Muscle layer of colon (tissue), 2 donors: ENCODE data around the gene EFNA5.
A peak's percentile ranks its signal among the peaks of the same experiment; 100 is the strongest.

Experiments
- H3K27ac ChIP-seq: one replicate; pipeline ENCODE4 v1.7.0; 2013; ENCODE audit warnings: low read depth, mild to moderate bottlenecking, low read length, moderate library complexity
- H3K27me3 ChIP-seq, 2 donors: one replicate each; pipeline ENCODE4 v1.7.0; 2013; ENCODE audit warnings: low read length in 2 of 2, mild to moderate bottlenecking in 2 of 2; ENCODE audit not compliant: insufficient read depth in 2 of 2, control insufficient read depth in 1 of 2
- H3K36me3 ChIP-seq: one replicate; pipeline ENCODE4 v1.7.0; 2013; ENCODE audit warnings: mild to moderate bottlenecking, low read length; ENCODE audit not compliant: insufficient read depth
- H3K4me1 ChIP-seq: one replicate; pipeline ENCODE4 v1.7.0; 2013; ENCODE audit warnings: mild to moderate bottlenecking, low read length; ENCODE audit not compliant: insufficient read depth
- H3K4me3 ChIP-seq, 2 donors: one replicate each; pipeline ENCODE4 v1.7.0; 2013; ENCODE audit warnings: low read length in 2 of 2, low read depth in 1 of 2, mild to moderate bottlenecking in 1 of 2, moderate library complexity in 1 of 2
- H3K9ac ChIP-seq: one replicate; pipeline ENCODE4 v1.7.0; 2013; ENCODE audit warnings: low read length
- H3K9me3 ChIP-seq: one replicate; pipeline ENCODE4 v1.7.0; 2013; ENCODE audit warnings: mild to moderate bottlenecking, low read length
- donor health status: abdominal sarcoma.
- donor health status: Adenocarcinoma of cecum.

Gene EFNA5

DNA sequence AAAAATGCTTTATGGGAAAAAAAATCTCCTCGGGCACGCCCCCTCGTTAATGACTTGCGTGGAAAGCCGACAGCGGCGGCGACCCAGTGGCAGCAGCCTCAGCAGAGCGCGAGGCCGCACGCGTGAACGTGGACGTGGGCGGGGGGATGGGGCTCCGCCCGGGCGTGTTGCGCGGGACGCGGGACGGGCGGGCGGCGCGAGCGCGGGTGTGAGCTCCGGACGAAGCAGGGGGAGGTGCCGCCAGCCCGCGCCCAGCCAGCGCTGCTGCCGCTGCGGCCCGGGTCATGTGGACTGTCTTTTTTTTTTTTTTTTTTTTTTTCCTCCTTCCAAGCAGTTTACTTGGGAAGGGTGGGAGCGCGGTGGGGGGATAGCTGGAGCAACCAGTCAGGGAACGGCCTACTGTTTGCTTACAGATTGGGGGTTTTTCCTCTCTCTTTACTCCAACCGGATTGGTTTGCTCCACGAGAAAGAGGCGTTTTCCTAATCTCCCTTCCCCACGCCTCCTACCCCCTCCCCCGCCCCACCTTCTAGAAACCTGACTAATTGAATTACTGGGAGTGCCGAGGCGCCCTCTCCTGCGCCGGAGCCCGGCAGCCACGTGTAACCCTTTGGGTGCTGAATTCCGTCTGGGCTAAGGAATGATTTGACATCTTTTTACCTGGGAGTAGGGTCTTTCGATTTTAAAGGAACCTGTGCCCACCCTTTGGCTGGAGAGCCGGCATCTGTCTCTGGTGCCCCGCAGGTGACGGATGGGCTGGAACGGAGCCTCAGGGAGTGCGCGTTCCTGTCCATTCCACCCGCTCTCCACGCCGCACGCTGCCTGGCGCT, 1.7 kb upstream of the EFNA5 start:
- H3K27me3 ChIP-seq = peaks cover 0 to 17% of the 10 kb centered on the region in 2 donors
- peaks cover 4% of the 10 kb centered on the region for H3K4me1 ChIP-seq
- H3K9me3 ChIP-seq = no peaks in the 10 kb centered on the region
- H3K9ac ChIP-seq = peak overlapping the region; percentile 49
- peak overlapping the region; percentile 74 for H3K27ac ChIP-seq
- peak overlapping the region; percentile 82 to 88 for H3K4me3 ChIP-seq
- no peaks in the 10 kb centered on the region for H3K36me3 ChIP-seq

DNA sequence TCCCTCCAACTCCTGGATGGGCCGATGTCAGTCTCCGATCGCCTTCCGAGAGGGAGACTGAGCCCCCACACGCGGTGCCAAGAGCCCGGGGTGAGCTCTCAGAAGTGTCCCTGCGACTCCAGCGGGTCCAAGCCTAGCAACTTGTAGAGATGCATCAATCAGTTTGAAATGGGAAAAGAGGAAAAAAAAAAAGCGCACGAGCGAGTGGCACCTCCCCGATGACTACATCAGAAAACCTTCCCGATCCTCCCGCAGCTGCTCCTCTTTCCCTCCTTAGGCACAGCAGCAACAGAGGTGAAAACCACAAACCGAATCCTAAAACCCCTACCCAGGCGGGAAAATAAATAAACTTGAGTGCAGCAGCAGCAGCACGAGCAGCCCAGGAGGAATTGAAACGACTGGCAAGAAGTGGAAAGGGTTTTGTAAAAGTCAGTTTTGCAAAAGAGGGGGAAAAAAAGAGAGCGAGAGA, 1.0 kb upstream of the EFNA5 start:
- H3K27me3 ChIP-seq = peaks cover 0 to 17% of the 10 kb centered on the region in 2 donors
- peak overlapping the region; percentile 79 to 88 for H3K4me3 ChIP-seq
- no peaks in the 10 kb centered on the region for H3K9me3 ChIP-seq
- peaks cover 4% of the 10 kb centered on the region for H3K4me1 ChIP-seq
- H3K36me3 ChIP-seq = no peaks in the 10 kb centered on the region
- peak overlapping the region; percentile 71 for H3K27ac ChIP-seq
- H3K9ac ChIP-seq = no peak overlapping the region

DNA sequence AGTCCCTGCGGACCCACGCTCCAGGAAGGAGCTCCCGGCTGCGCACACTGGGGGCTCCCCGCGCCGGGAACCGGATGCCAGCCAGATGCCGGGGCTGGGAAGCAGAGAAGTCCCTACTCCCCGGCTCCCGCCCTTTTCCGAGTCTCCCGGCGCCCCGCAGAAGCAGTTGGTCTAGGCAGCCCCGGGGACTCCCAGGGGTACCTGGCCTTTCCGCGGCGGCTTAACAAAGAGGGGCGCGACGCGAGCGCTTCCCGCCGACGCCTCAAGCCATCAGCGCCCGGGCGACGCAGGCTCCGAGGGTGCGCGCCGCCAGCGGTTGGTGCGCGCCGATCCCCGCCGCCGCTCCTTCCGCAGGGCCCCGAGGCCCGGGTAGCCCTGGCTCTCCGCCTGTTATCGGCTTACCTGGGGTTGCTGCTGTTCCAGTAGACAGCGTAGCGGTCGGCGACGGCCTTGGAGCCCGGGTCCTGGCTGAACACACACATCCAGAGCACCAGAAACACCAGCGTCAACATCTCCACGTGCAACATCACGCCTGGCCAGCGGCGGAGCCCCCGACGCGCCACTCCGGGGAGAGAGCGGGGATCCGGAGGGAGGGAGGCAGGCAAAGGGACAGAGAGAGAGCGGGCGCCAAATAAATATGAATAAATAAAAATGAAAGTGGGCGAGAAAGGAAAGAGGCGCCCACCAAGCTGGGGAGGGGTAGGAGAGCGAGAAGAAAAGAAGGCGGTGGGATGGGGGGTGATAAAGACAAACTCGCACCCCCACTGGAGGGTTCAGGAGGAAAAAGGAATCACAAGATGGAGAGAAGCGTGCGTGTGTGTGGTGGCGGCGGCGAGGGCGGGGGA, 428 bp downstream of the EFNA5 start:
- Histone ChIP-seq H3K27me3 (peaks cover 0 to 17% of the 10 kb centered on the region in 2 donors), H3K9me3 (no peaks in the 10 kb centered on the region), H3K27ac (no peak overlapping the region), H3K36me3 (no peaks in the 10 kb centered on the region), H3K9ac (no peak overlapping the region), H3K4me3 (peak overlapping the region; percentile 79 to 88), H3K4me1 (peaks cover 4% of the 10 kb centered on the region)

DNA sequence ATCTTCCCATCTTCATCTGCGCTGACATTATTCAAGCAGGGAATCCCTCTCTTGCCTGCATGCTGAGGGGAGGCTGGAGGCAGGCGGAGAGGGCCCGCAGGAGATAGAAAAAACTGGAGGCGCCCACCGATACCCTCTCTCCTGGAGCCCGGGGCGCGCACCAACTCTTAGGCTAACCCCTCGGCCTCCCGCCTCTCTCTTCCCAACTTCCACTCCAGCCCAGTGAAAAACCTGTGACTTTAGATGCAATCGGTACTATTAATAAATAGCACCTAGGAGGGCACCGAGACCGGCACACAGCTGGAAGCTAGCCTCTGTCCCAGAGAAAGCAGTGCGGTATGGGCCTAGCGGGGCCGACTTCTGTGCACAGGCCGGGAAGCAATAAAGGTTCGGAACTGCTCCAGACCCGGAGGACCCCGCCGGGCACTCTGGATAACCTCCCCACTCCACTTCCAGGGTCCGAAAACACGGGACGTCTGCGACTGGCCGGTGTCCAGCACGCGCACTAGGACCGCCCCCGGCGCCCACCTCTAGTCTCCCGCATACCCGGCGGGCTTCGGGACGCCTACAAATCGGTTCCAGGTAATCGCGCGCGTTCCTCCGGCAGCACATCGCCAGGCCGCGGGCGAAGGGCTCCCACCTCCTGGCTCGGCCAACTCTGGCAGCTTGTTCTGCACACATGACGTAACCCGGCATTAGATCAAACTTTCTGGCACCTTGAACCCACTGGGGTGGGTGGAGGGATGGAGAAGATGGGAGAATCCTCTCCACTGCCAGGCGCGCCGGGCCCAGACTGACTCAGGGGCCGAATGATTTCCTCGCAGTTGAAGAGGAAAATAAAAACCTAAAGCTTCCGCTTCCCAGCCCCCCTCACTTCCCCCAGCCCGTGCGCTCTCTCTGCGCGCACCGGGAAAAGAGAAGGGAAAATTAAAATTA, 1.4 kb downstream of the EFNA5 start:
- Histone ChIP-seq H3K27me3 (peaks cover 0 to 17% of the 10 kb centered on the region in 2 donors), H3K4me3 (peak overlapping the region; percentile 79 to 88), H3K9me3 (no peaks in the 10 kb centered on the region), H3K4me1 (peaks cover 4% of the 10 kb centered on the region), H3K36me3 (no peaks in the 10 kb centered on the region), H3K27ac (peak overlapping the region; percentile 56), H3K9ac (no peak overlapping the region)

DNA sequence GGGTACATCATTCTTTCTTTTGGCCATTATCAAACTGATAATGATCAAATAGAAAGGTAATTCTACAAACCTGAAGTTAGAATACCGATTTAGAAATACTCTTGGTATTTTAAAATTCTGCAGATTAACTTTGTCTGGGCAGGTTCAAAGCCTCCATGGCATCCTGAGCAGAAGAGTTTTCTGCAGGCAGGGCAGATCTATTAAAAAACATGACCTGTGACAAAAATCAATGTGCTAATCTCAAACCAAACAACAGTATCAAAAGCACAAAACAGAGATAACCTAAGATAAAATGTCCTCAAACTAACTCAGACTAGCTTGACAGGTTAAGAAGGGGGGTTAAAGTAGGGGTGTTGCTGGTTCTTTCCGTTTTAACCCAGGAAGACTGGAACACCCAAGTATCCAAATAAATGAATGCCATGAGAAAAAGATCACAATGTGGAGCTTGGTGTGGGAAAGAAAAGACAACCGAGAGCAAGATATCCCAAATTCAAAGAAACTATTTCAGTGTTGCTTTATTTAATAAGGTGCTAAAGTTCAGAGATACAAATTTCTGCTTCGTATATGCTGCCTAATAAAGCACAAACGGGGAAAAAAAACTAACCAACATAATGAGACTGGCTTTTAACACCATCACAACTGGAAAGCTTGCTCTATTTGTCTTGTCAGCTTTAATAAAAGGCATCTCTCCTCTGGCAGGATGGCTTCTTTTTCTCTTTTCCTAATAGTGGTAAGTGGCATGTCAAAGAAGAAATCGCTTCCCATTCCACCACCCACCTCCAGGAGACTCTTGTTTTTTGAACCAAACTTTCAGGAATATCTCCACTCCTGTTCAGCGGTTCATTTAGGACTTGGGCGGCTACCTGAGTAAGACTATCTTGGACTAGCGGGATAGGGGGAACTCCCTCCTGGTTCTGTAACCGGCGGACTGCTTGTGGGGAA, 2.3 kb downstream of the EFNA5 start:
- Histone ChIP-seq H3K36me3 (no peaks in the 10 kb centered on the region), H3K9ac (no peak overlapping the region), H3K4me1 (peaks cover 4% of the 10 kb centered on the region), H3K4me3 (peak overlapping the region; percentile 79 to 88), H3K27me3 (peaks cover 0 to 15% of the 10 kb centered on the region in 2 donors), H3K27ac (peak overlapping the region; percentile 20), H3K9me3 (no peaks in the 10 kb centered on the region)

DNA sequence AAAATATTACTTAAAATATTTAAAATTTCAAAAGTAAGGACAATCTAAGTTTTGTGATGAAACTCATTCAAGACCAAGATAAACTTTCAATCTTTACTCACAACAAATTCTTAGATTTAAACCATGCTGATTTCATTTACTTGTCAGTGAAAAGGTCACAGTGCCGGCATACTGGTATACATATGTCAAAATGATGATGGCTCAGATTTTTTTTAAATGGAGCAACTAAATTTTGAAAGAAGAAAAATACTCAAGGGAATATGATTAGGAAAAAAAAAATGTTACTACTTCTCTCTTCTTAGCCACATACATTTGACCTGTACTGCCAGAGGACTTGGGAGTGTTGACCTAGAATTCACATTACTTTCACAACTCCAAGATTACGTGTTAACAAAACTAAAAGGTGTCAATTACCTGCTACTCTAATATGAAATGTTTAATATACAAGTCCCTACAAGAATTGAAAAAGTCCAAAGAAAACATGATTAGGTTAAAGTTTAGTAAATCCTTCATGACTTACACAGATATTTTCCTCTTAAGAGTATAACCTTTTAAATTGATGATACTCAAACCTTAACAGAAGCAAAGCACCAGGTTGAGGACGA, 4.6 kb downstream of the EFNA5 start:
- H3K4me3 ChIP-seq = no peak overlapping the region
- H3K27me3 ChIP-seq = peaks cover 0 to 13% of the 10 kb centered on the region in 2 donors
- no peaks in the 10 kb centered on the region for H3K4me1 ChIP-seq
- no peak overlapping the region for H3K9ac ChIP-seq
- no peak overlapping the region for H3K27ac ChIP-seq
- H3K9me3 ChIP-seq = no peaks in the 10 kb centered on the region
- H3K36me3 ChIP-seq = no peaks in the 10 kb centered on the region

DNA sequence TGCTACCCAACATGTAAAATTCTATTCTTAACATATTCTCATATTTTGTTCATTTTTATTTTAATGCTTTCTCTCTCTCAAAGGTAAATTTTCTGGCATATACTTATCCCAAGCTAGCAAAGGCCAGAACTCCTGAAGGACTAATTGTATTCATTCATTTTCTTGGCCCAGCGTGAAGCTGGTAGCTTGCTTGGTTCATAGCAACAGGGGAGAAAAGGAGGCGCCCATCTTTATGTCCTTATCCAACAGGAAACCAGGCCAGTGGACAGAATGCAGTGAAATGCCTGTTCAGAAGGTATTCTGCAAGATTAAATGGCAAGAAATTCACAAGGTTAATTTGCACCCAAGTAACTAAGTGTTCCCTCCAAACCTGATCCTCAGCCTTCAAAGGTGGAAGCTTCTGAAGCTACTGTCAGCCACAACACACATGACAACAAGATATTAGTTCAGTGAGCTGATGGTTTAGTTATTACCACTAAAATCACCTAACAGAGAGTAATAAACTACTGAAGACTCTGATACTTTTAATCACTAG, 5.6 kb downstream of the EFNA5 start:
- H3K27ac ChIP-seq = no peak overlapping the region
- H3K9me3 ChIP-seq = no peaks in the 10 kb centered on the region
- H3K4me1 ChIP-seq = no peaks in the 10 kb centered on the region
- H3K4me3 ChIP-seq = no peak overlapping the region
- H3K27me3 ChIP-seq = peaks cover 0 to 8% of the 10 kb centered on the region in 2 donors
- no peak overlapping the region for H3K9ac ChIP-seq
- H3K36me3 ChIP-seq = no peaks in the 10 kb centered on the region

DNA sequence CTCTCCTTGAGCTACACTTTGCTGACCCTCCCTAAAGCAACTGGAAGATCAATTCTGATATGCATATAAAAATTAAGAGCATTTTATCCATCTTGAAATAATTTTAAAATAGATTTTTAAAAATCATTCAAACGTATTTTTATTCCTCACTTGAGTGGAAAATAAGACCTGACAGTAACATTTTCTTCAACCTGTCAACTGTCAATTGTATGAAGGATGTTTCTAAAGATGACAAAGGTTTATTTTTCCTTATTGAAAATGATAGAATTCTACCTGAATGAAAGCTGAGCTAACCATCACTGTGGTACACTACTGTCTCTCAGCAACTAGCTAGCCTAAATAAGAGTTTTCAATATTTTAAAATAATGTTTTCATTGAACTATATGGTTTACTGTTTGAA, 7.0 kb downstream of the EFNA5 start:
- Histone ChIP-seq H3K27me3 (no peaks in the 10 kb centered on the region), H3K36me3 (no peaks in the 10 kb centered on the region), H3K27ac (no peak overlapping the region), H3K9ac (no peak overlapping the region), H3K4me3 (no peak overlapping the region), H3K4me1 (no peaks in the 10 kb centered on the region), H3K9me3 (no peaks in the 10 kb centered on the region)

DNA sequence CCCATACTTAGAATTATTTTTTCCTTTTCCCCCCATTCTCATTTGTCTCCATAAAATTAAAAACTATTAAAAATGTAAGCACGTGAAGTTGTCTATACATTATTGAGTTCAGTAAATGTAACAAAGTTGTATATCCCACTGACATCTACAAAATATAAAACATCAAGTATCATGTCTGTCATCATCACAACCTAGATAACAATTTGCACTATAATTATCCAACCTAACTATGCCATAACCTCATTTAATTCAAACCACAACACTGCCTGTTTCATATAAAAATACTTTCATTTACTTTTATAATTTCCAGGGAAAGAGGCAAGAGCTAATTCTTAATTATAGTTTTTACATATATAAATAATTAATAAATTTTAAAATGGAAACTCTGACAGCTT, 9.1 kb downstream of the EFNA5 start:
- no peak overlapping the region for H3K9ac ChIP-seq
- no peaks in the 10 kb centered on the region for H3K9me3 ChIP-seq
- no peak overlapping the region for H3K27ac ChIP-seq

More for the DNA sequence above, 9.1 kb downstream of the EFNA5 start:
- no peaks in the 10 kb centered on the region for H3K27me3 ChIP-seq
- H3K4me1 ChIP-seq = no peaks in the 10 kb centered on the region
- H3K4me3 ChIP-seq = no peak overlapping the region
- H3K36me3 ChIP-seq = no peaks in the 10 kb centered on the region
